Measurements from ENCODE around the gene HSD17B13.

HSD17B13 gene

DNA sequence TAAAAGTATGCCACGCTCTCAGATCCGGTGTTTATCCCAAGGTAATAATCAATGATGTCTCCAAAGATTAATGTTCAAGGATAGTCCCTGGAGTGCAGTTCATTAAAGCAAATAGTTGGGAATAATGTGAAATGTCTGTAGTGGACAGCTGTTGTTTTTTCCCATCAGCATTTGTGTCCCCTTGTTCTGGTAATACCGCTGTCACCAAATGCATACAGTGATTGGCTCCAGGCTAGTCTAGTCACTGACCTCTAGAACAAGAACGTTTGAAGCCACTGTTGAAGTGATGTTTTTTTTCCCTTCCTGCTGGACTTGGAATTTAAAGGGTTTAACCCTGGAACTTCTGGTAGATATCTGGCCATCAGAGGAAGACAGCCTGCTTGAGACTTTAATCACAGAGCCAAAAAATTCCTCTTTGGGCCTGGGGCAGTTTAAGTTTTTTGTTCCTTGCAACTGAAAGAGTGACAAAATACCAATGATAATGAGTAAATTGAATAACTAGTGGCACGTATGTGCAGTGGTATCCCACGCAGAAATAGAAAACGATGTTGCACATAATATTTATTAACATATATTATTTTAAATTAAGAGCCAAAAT is 37.8 kb upstream of the HSD17B13 start:
- Histone ChIP-seq H3K4me3 (ENCODE audit: low read depth in 1 of 2, low read length in 1 of 2) (no peak overlapping the region), H3K27ac (no peak overlapping the region), H3K36me3 (peaks cover 98% of the 10 kb centered on the region), H3K9me3 (no peaks in the 10 kb centered on the region), H3K4me1 (ENCODE audit: control insufficient read depth in 1 of 2, insufficient read depth in 1 of 2, low read depth in 1 of 2, low read length in 1 of 2) (no peaks in the 10 kb centered on the region), H3K27me3 (no peaks in the 10 kb centered on the region)
- TF ChIP-seq, protein P1, sequence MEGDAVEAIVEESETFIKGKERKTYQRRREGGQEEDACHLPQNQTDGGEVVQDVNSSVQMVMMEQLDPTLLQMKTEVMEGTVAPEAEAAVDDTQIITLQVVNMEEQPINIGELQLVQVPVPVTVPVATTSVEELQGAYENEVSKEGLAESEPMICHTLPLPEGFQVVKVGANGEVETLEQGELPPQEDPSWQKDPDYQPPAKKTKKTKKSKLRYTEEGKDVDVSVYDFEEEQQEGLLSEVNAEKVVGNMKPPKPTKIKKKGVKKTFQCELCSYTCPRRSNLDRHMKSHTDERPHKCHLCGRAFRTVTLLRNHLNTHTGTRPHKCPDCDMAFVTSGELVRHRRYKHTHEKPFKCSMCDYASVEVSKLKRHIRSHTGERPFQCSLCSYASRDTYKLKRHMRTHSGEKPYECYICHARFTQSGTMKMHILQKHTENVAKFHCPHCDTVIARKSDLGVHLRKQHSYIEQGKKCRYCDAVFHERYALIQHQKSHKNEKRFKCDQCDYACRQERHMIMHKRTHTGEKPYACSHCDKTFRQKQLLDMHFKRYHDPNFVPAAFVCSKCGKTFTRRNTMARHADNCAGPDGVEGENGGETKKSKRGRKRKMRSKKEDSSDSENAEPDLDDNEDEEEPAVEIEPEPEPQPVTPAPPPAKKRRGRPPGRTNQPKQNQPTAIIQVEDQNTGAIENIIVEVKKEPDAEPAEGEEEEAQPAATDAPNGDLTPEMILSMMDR (IDR thresholded peaks at IDR 0.05): no peak

DNA sequence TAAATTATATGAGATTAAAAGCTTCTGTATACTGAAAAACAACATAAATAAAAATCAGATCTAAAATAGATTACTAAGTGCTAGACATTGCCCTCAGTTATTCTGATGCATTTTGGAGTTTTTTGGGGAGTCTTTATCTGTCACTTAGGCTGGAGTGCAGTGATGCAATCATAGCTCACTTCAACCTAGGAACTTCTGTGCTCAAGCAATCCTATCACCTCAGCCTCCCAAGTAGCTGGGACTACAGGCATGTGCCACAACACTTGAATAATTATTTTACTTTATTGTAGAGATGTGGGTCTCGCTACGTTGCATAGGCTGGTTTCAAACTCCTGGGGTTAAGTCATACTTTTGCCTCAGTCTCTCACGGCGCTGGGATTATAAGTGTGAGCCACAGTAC is 36.6 kb upstream of the HSD17B13 start:
- H3K4me1 ChIP-seq (ENCODE audit: control insufficient read depth in 1 of 2, insufficient read depth in 1 of 2, low read depth in 1 of 2, low read length in 1 of 2): no peaks in the 10 kb centered on the region
- H3K27ac ChIP-seq: no peak overlapping the region
- H3K27me3 ChIP-seq: no peaks in the 10 kb centered on the region
- H3K36me3 ChIP-seq: peaks cover 97% of the 10 kb centered on the region
- no peaks in the 10 kb centered on the region for H3K9me3 ChIP-seq
- TF ChIP-seq, protein P1 (IDR thresholded peaks at IDR 0.05): no peak
- H3K4me3 ChIP-seq (ENCODE audit: low read depth in 1 of 2, low read length in 1 of 2): no peak overlapping the region

DNA sequence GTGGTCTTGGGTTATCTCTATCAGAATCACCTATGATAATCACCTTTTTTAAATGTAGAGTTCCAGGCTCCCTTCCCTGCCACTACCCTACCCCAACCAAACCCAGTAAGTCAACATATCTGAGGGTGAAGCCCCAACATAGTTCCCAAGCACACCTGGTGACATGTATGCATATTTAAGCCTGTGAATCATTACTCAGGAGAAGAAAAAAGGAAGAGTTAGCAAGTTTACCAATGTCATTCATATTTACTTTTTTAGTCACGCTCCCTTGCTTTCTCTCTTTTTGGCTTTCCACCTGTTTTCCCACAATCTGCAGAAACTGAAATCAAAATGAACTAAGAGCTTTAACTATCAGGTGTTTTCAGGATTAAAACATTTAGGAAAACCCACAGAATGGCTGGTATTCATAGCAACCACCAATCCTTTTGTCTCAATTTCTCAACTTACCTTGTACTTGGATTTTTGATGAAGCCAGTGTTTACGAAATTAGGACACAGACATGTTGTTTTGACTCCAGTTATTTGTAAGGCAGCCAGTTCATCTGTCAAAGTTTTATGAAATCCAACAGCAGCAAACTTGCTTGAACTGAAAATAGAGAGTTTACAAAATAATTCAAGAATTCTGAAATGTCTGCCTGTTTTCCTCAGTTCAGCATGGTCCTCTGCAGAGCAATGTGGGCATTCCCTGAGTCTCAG is 34.3 kb upstream of the HSD17B13 start:
- Histone ChIP-seq H3K9me3 (no peaks in the 10 kb centered on the region), H3K27me3 (no peaks in the 10 kb centered on the region), H3K27ac (peak overlapping the region; percentile 11), H3K4me3 (ENCODE audit: low read depth in 1 of 2, low read length in 1 of 2) (no peak overlapping the region), H3K4me1 (ENCODE audit: control insufficient read depth in 1 of 2, insufficient read depth in 1 of 2, low read depth in 1 of 2, low read length in 1 of 2) (no peaks in the 10 kb centered on the region), H3K36me3 (peaks cover 88% of the 10 kb centered on the region)
- TF ChIP-seq, protein P1 (IDR thresholded peaks at IDR 0.05): no peak

DNA sequence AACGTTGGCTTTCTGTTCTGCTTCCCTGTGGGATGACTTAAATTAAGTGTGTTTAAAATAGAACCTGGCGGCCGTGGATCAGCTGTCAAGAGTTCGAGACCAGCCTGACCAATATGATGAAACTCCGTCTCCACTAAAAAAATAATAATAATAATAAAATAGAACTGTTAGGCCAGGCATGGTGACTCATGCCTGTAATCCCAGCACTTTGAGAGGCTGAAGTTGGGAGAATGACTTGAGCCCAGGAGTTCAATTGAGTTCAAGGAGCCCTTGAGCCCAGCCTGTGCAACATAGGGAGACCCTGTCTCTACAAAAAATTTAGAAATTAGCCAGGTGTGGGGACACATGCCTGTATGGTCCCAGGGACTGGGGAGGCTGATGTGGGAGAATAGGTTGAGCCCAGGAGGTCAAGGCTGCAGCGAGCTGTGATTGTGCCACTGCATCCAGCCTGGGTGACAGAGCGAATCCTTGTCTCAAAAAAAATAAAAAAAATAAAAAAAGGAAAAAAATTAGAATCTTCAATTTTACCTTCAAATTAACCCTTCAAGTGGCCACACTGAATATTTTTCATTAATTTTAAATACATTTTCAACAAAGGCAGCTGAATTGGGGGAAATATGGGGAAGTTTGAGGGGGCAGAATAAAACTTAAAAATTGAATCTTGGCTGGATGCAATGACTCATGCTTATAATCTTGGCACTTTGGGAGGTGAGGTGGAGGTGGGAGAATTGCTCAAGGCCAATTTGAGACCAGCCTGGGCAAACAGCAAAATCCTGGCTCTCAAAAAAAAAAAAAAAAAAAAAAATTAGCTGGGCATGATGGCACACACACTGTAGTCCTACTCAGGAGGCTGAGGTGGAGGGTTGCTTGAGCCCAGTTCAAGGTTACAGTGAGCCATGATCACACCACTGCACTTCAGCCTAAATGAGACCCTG is 31.8 kb upstream of the HSD17B13 start:
- Histone ChIP-seq H3K9me3 (no peaks in the 10 kb centered on the region), H3K4me1 (ENCODE audit: control insufficient read depth in 1 of 2, insufficient read depth in 1 of 2, low read depth in 1 of 2, low read length in 1 of 2) (no peaks in the 10 kb centered on the region), H3K36me3 (peaks cover 62% of the 10 kb centered on the region), H3K27ac (no peak overlapping the region), H3K27me3 (no peaks in the 10 kb centered on the region), H3K4me3 (ENCODE audit: low read depth in 1 of 2, low read length in 1 of 2) (no peak overlapping the region)
- TF ChIP-seq, protein P1 (IDR thresholded peaks at IDR 0.05): no peak

DNA sequence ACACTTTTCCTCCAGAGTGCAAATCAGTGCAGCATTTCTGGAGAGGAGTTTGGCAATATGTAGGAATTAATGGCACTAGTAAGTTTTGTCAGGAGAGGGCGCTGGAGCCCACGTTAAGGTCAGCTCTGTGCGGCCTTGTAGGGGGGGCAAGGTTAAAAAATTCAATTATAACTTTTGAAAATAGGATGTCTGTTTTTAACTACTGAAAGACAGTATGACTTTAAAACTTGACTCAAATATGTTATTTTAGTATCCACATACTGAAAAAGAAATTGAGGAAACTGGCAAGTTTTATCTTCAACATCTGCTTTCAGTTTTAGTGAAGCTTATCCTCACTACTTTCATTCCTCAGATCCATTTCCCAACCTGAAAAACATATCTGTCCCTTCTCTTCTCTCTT is 30.9 kb upstream of the HSD17B13 start:
- H3K4me1 ChIP-seq (ENCODE audit: control insufficient read depth in 1 of 2, insufficient read depth in 1 of 2, low read depth in 1 of 2, low read length in 1 of 2): no peaks in the 10 kb centered on the region
- H3K27ac ChIP-seq: no peak overlapping the region
- H3K27me3 ChIP-seq: no peaks in the 10 kb centered on the region
- H3K4me3 ChIP-seq (ENCODE audit: low read depth in 1 of 2, low read length in 1 of 2): no peak overlapping the region
- H3K36me3 ChIP-seq: peaks cover 54% of the 10 kb centered on the region
- TF ChIP-seq, protein P1 (IDR thresholded peaks at IDR 0.05): no peak
- no peaks in the 10 kb centered on the region for H3K9me3 ChIP-seq
